Erythroblast (primary cell): ENCODE results near the gene AKAP13.

ENCODE experiments used
- DNase-seq, 2 experiments: peaks; one replicate each; lab custom pipeline; 2025; lab: John Stamatoyannopoulos, UW
- GATA1 ChIP-seq: IDR thresholded peaks from 2 replicates; pipeline ENCODE4 v1.6.1; 2011; ENCODE audit warnings: low read depth, mild to moderate bottlenecking, control low read depth, low read length, moderate library complexity
- POLR2A ChIP-seq: IDR thresholded peaks from 2 replicates; pipeline ENCODE4 v1.6.1; 2011; ENCODE audit warnings: mild to moderate bottlenecking, low read length

AKAP13 gene

GRCh38 chr15:85725019-85725418, 344.6 kb downstream of the AKAP13 start:
- TF ChIP-seq GATA1 (no peak), POLR2A (no peak)
- no peak for DNase-seq

GRCh38 chr15:85725564-85725963, 345.2 kb downstream of the AKAP13 start:
- DNase-seq: no peak
- TF ChIP-seq GATA1 (no peak), POLR2A (no peak)

- TF ChIP-seq GATA1 (no peak), POLR2A (no peak)
- no peak for DNase-seq
Measured at GRCh38 chr15:85726454-85726853, 346.1 kb downstream of the AKAP13 start.

GRCh38 chr15:85727068-85727467, 346.7 kb downstream of the AKAP13 start:
- TF ChIP-seq POLR2A (no peak), GATA1 (no peak)
- no peak for DNase-seq

- DNase-seq: peak; percentile 67 to 78
- no peak for TF ChIP-seq POLR2A
- TF ChIP-seq GATA1: no peak
Measured at GRCh38 chr15:85730001-85730820, 349.8 kb downstream of the AKAP13 start.

- TF ChIP-seq POLR2A: no peak
- peak; percentile 45 to 51 for DNase-seq
Measured at GRCh38 chr15:85733416-85733815, 353.0 kb downstream of the AKAP13 start.

GRCh38 chr15:85737061-85737460, 356.7 kb downstream of the AKAP13 start:
- DNase-seq: no peak
- TF ChIP-seq POLR2A (no peak), GATA1 (no peak)

- TF ChIP-seq GATA1: no peak
- no peak for TF ChIP-seq POLR2A
- no peak for DNase-seq
Measured at GRCh38 chr15:85741021-85741421, 360.6 kb downstream of the AKAP13 start.

GRCh38 chr15:85741662-85742061, 361.3 kb downstream of the AKAP13 start:
- TF ChIP-seq POLR2A (no peak), GATA1 (no peak)
- DNase-seq: no peak

- no peak for TF ChIP-seq POLR2A
- no peak for TF ChIP-seq GATA1
Measured at GRCh38 chr15:85742186-85742821, 361.9 kb downstream of the AKAP13 start.

GRCh38 chr15:85743392-85744055, 363.1 kb downstream of the AKAP13 start:
- TF ChIP-seq GATA1: no peak
- TF ChIP-seq POLR2A: no peak
- DNase-seq: no peak

More at GRCh38 chr15:85742186-85742821, 361.9 kb downstream of the AKAP13 start:
- DNase-seq: no peak

GRCh38 chr15:85744579-85744978, 364.2 kb downstream of the AKAP13 start:
- TF ChIP-seq POLR2A (no peak), GATA1 (no peak)
- no peak for DNase-seq

- no peak for DNase-seq
- TF ChIP-seq GATA1 (no peak), POLR2A (no peak)
Measured at GRCh38 chr15:85745023-85745422, 364.6 kb downstream of the AKAP13 start.
